GM11168 (cell line): ENCODE measurements around the gene KIAA0930.
"Not testable (repeated sequence)": the region's sequence is repeated elsewhere in the genome, so short reads cannot be mapped to it uniquely, and the experiment has no call there.

Experiments
- in situ Hi-C: fragments of 300-500 bp; cut with MboI; formaldehyde crosslinking; loops from one replicate; pipeline ENCODE4 v1.12.0; 2022; ENCODE audit warnings: low sequenced_read_pairs; ENCODE audit not compliant: unreplicated experiment

Gene KIAA0930

GRCh38 chr22:45204819-45205218 lies 35.9 kb downstream of the KIAA0930 start:
- in situ Hi-C loops = no loop called here

DNA sequence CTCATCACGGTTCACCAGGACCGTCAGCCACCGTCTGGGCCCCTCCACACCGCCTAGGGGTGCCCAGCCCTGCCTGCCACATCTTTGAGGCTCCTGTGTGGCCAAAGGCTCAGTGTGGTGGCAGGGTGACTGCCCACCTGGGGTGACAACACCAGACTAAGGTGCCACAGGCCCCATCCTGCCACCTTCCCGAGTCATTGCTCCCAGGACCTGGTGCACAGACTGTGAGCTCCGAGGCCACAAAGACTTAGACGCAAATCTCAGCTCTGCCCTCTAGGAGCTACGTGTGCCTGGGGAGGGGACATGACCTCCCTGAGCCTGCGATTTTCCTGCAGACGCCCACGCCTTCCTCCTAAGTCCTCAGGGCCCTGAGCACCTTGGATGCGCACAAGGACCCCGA lies 36.5 kb downstream of the KIAA0930 start:
- in situ Hi-C loops = no loop called here

DNA sequence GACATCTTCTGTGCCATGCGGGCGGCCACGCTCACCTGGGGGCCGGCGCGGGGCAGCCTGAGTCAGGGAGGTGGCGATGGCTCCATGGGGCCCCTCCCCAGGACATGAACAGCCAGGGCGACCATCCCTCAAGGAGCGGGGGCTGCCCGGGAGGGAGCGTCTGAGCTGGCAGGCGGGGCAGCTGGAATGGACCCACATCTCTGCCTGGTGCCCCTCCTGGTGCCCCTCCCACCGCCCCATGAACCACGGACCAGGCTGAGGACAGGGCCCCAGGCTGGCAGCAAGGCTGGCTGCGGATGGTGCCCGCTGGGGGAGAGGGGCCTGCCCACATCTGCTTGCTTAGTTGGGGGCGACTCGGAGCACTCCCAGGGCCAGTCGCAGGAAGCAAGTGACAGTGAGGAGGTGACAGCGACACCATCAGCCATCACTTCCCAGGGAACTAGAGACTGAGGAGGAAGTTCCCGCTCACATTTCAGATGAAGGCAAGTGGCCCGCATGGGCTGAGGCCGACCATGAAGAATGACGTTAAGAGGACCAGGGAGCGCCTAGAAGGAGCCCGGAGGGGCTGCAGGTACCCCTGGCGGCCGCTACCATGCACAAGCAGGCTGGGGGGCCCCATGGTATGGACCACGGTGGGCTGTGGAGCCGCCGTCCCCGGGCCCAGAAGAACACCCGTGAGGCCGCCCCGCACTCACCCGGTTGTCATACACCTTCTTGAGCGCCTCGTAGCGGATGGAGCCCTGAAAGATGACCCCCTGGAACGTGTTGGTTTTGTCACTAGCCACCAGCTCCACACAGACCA lies 37.3 kb downstream of the KIAA0930 start:
- in situ Hi-C loops = no loop called here

DNA sequence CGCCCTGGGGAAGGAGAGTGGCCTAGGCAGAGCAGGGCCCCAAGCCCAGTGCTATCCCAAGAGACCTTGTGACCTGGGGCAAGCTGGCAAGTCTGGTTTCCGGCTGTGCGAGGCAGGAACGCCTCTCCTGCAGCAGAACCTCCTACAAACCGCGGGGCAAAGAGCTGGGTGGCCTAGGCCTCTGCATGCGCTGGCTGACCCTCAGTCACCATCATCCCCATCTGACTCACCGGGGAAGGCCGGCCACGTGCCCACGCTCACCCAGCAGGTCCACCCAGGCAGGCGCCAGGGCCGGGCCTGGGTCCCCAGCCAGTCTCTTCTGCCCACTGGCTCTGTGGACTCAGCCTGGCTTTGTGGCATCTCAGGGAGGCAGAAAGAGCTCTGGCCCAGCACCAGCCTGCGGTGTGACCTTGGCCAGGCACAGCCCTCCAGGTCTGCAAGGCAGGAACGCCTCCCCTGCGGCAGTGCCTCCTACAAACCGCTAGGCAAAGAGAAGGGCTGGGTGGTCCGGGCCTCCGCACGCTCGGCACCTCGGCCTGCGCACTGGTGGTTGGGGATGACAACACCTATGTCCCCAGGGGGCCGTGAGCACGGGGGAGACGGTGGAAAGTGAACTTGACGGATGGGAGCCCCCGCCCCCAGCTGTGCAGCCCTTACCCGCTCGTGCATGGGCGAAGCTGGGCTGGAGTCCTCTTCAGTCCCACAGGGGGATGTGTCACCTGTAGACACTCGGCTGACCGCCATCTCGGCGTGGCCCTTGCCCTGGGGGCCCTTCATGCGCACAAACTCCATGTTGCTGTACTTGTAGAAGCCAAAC lies 38.2 kb downstream of the KIAA0930 start:
- in situ Hi-C loops = no loop called here

DNA sequence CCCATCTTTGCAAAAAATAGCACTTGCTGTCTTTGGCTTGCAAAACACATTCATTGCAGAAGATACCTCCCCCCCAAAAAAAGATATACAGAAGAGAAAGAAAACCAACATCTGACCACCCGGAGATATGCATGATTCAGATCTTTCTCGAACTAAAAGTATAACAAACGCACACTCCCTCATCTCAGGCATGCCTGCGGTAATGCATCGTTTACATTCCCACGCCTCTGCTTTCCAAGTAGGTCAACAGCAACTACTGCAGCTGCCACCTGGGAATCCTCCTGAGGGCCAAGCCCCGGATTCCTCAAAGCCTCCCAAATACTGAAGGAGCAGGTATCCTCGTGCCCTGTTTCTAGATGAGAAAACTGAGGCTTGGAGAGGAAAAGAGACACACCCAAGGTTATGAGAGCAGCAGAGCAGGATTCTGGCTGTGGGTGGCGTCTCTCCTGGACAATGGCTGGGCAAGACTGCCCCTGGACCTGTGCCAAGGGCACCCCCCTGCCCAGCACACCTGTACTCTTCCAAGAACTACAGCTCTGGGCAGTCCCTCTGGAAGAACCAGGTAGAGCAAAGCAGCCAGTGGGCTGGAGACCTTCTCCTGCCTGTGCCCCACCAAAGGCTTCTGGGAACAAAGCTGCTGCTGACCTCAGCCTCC lies 38.9 kb downstream of the KIAA0930 start:
- in situ Hi-C loops = no loop called here

DNA sequence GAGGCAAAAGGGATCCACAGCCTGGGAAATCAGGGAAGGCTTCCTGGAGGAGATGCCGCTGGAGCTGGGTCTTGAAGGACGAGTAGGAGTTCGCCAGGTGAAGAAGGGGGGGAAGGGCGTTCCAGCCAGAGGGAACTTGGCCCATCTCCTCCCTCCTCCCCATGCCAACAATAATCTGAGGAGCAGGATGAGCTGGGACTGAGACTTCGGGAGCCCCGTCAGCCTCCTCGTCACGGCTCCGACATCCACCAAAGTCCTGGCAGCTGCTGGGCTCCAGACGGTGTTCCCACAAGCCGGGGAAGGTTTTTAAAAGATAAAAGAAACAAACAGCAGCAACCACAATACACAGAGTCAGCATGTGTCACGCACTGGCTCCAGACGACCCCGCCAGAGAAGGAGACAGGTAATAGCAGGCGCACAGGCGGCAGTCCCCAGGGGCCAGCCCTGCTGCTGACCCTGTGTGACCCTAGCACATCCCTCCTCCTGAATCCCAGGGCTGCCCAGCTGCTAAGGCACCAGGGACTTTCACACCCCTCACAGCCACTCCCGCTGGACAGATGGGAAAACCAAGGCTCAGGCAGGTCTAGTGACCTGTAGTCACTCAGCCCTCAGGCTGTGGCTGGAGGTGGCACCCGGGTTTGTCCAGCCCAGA lies 39.7 kb downstream of the KIAA0930 start:
- in situ Hi-C loops = no loop called here

- in situ Hi-C loops = no loop called here
These were observed 40.5 kb downstream of the KIAA0930 start for GRCh38 chr22:45200230-45200629.

DNA sequence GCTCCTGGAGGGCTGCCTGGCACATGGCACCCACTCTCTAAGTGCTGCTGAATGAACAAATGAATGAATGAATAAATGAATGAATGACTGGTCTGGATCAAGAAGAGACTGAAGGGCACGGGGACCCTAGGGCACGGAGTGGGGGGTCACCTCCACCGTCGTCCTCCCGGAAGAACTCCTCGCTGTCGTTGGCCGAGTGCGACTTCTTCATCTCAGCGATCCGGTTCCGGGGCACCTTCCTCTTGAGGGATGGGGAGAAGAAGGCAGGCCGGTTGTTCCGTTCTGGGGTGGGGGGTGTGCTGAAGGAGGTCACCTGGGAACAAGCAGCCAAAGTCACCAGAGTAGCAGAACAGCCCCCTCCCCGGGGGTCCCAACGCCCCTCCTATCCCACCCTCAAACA lies 41.0 kb downstream of the KIAA0930 start:
- in situ Hi-C loops = no loop called here

DNA sequence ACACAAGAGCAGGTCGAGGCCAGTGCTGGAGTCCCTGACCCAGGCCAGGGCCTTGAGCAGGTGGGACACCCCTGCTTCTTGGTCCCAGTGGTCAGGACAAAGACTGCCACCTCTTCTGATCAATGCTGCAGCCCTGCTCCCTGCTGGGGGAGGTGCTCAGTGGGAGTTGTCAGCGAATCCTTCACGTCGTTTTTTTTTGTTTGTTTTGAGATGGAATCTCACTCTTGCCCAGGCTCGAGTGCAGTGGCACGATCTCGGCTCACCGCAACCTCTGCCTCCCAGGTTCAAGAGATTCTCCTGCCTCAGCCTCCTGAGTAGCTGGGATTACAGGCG lies 42.3 kb downstream of the KIAA0930 start:
- in situ Hi-C loops = no loop called here

DNA sequence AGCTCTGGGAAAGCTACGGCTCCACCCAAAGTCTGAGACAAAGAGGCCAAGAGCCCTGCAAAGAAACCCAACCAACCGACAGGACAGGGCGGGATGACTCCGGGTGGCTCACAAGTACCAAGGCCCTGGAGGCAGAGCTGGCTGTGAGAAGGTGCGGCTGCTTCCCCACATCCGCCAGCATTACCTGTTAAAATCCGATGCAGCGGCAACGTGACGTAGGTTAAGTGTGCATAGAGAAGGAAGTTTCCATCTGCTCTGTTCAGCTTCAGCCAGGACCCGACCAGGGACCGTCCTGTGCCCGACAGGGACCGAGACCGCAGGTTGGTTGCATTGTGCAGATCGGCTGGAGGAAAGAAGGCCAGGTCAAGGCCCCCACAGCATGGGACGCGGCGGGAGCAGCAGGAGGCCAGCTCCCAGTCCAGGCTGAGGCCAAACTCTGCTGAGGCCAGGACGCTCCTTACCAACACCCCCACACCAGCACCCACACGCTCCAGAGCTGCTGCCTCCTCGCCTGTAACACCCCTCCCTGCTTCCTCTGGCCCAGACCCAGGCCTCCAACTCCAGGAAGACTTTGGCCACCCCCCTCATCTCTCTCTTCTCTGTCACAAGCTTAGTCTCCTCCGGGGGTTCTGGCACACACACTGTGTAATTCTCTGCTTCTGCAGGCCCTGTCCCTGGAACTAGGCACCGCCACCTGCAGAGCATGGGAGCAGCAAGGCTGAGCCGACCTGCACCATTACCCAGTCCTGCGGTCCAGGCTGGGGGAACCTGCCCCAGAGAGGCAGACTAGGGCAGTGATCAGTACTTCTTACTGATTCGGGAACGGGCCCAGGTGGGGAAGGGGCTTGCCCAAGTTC lies 42.9 kb downstream of the KIAA0930 start:
- in situ Hi-C loops = no loop called here

DNA sequence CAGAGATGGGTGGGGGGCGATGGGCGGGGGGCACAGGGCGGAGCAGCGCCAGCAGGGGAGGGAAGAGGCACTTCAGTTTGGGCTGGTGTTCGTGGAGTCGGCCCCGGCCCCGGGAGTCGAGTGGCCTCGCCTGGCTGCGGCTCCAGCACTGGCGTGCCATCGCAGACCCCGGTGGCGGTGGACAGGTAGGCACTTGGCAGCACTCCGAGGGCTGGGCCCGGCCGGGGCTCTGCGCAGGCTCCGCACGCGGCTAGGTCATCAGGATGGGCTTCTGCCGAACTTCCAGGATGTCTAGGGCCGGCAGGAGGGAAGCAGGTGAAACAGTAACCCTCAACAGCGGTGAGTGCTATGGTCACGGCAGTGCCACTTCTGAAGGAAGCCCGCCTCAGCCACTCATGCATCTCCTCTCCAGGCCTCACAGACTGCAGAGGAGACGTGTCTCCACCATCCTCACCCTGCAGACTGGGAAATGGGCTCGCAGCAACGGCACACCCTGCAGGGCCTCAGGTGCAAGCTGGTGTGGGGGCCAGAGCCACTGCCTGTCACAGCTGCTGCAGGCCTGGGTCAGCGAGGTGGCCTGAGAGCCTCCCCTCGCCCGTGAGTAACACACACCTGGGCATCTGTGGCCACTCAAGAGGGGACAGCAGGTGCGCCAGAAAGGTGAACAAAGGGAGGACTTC lies 43.6 kb downstream of the KIAA0930 start:
- in situ Hi-C loops = no loop called here

GRCh38 chr22:45196308-45196707 lies 44.4 kb downstream of the KIAA0930 start:
- in situ Hi-C loops = no loop called here

GRCh38 chr22:45195616-45196015 lies 45.1 kb downstream of the KIAA0930 start:
- in situ Hi-C loops = no loop called here

- in situ Hi-C loops = no loop called here
These were observed 46.0 kb downstream of the KIAA0930 start for GRCh38 chr22:45194686-45195085.

DNA sequence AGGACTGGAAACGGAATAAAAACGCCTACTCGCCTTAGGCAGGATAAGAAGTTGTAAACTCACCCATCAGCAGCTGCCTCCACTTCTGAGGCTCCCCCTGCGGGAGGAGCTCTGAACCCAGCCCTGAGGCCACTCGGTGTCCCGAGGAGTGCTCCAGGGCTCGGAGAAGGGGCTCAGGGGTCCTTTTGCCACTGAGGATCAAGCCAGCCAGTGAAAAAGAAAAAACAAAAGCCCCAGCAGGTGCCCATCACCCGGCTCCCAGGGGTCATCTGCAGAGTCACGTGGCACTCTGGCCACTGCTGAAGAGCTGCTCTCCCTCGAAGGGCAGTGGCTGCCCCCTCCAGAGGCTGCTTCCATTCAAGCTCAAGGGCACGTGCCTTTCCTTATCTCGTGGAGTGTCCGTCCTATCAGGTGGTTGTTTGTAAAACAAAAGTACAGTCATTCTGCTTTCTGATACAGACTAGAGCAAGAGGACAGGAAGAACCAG lies 48.0 kb downstream of the KIAA0930 start:
- in situ Hi-C loops = no loop called here

DNA sequence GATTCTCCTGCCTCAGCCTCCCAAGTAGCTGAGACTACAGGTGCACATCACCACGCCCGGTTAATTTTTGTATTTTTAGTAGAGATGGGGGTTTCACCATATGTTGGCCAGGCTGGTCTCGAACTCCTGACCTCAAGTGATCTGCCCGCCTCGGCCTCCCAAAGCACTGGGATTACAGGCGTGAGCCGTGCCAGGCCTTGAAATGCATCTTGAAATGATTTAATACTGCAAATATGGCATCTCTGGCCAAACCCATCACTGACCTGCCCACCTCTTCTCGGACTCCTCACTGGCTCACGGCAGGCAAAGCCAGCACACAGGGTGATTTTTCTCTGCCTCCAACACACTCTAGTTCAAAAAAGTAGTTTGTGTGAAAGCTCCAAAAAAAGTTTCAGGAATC lies 48.9 kb downstream of the KIAA0930 start:
- in situ Hi-C loops = not testable (repeated sequence)

GRCh38 chr22:45190202-45190872 lies 50.4 kb downstream of the KIAA0930 start:
- in situ Hi-C loops = no loop called here

GRCh38 chr22:45188779-45189178 lies 51.9 kb downstream of the KIAA0930 start:
- in situ Hi-C loops = no loop called here

DNA sequence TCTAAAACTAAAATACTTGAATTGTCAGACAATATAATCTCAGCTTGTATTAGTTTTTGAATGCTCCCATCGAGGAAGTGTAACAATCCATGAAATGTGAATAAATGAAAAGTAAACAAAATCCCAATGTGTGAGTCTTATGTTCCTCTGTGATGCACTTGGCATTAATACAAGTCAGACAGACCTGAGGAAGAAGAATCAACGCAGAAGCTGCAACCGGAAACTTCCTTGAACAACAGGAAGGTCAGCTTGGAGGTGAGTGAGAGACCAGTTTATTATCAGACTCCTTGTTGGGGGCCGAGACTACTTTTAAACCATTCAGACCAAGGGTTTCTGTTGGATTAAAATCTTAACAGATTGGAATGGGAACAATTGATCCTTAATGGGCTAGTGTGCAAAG lies 52.8 kb downstream of the KIAA0930 start:
- in situ Hi-C loops = no loop called here
